Fibroblast of lung (primary cell): ENCODE results near the gene GALNT17.

ENCODE experiments used
- EZH2 ChIP-seq: IDR thresholded peaks from 2 replicates; pipeline ENCODE4 v1.5.1; 2012; ENCODE audit warnings: low read length, control low read depth, mild to moderate bottlenecking; ENCODE audit errors: missing control alignments
- TF ChIP-seq, protein P1 (sequence below), 2 donors: IDR thresholded peaks in 1 of 2; conservative IDR thresholded peaks in 1 of 2; 1 replicate in 1 of 2; 2 replicates in 1 of 2; pipeline ENCODE4 v1.5.1; 2011 to 2012; ENCODE audit warnings: low read length in 2 of 2, control low read depth in 1 of 2, inconsistent platforms in 1 of 2, low read depth in 1 of 2, mild to moderate bottlenecking in 1 of 2

DNA sequence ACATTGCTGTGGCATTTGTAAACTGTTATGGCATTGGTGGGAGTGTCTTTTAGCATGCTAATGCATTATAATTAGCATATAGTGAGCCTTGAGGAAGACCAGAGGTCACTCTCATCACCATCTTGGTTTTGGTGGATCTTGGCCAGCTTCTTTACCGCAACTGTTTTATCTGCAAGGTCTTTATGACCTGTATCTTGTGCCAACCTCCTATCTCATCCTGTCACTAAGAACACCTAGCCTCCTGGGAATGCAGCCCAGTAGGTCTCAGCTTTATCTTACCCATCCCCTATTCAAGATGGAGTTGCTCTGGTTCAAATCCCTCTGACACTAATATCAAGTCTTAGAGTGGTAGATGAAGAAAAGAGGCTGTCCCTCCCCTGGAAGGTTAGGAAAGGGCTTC is 506.2 kb downstream of the GALNT17 start:
- no peak for TF ChIP-seq EZH2
- TF ChIP-seq, protein P1, sequence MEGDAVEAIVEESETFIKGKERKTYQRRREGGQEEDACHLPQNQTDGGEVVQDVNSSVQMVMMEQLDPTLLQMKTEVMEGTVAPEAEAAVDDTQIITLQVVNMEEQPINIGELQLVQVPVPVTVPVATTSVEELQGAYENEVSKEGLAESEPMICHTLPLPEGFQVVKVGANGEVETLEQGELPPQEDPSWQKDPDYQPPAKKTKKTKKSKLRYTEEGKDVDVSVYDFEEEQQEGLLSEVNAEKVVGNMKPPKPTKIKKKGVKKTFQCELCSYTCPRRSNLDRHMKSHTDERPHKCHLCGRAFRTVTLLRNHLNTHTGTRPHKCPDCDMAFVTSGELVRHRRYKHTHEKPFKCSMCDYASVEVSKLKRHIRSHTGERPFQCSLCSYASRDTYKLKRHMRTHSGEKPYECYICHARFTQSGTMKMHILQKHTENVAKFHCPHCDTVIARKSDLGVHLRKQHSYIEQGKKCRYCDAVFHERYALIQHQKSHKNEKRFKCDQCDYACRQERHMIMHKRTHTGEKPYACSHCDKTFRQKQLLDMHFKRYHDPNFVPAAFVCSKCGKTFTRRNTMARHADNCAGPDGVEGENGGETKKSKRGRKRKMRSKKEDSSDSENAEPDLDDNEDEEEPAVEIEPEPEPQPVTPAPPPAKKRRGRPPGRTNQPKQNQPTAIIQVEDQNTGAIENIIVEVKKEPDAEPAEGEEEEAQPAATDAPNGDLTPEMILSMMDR (conservative IDR thresholded peaks at IDR 0.05 in 1 of 2, IDR thresholded peaks at IDR 0.05 in 1 of 2; ENCODE audit: low read depth in 1 of 2, low read length in 2 of 2): no peak
